NCI-H2196 treated with DMSO at 0.1 percent for 48 hours (cell line): ENCODE measurements around the gene FAAH2.
A peak's percentile ranks its signal among the peaks of the same experiment; 100 is the strongest.
"Not testable (repeated sequence)": the region's sequence is repeated elsewhere in the genome, so short reads cannot be mapped to it uniquely, and the experiment has no call there.

Source experiments
- DNase-seq: peaks from one replicate; lab custom pipeline; 2025; ENCODE audit not compliant: unreplicated experiment; lab: John Stamatoyannopoulos, UW

FAAH2 gene

GRCh38 chrX:57286507-57287251, at the start of gene FAAH2:
TSS of gene FAAH2 (plus strand) at chrX:57286706. CDS start at chrX:57286826, 120 bp downstream.
- peak; percentile 85 for DNase-seq

GRCh38 chrX:57241967-57242366, 44.5 kb upstream of the FAAH2 start:
- no peak for DNase-seq

GRCh38 chrX:57251965-57252364, 34.5 kb upstream of the FAAH2 start:
- DNase-seq, result no peak

GRCh38 chrX:57265126-57265525, 21.4 kb upstream of the FAAH2 start:
- no peak for DNase-seq

GRCh38 chrX:57266275-57266674, 20.2 kb upstream of the FAAH2 start:
- no peak for DNase-seq

- DNase-seq, result no peak
These were observed 19.6 kb upstream of the FAAH2 start for GRCh38 chrX:57266871-57267270.

- DNase-seq, result no peak
These were observed 19.2 kb upstream of the FAAH2 start for GRCh38 chrX:57267308-57267707.

- no peak for DNase-seq
These were observed 15.5 kb upstream of the FAAH2 start for GRCh38 chrX:57270980-57271379.

GRCh38 chrX:57282568-57282967, 3.9 kb upstream of the FAAH2 start:
- peak; percentile 2 for DNase-seq

- DNase-seq, result no peak
These were observed 1.5 kb upstream of the FAAH2 start for GRCh38 chrX:57285001-57285400.

- DNase-seq, result no peak
These were observed 2.6 kb downstream of the FAAH2 start for GRCh38 chrX:57289089-57289488.

- no peak for DNase-seq
These were observed 8.5 kb downstream of the FAAH2 start for GRCh38 chrX:57294961-57295360.

- not testable (repeated sequence) for DNase-seq
These were observed 9.2 kb downstream of the FAAH2 start for GRCh38 chrX:57295679-57296078.

- DNase-seq, result no peak
These were observed 27.2 kb downstream of the FAAH2 start for GRCh38 chrX:57313583-57314215.

- DNase-seq, result no peak
These were observed 42.5 kb downstream of the FAAH2 start for GRCh38 chrX:57329008-57329407.

GRCh38 chrX:57335790-57336189, 49.3 kb downstream of the FAAH2 start:
- not testable (repeated sequence) for DNase-seq

- no peak for DNase-seq
These were observed 67.1 kb downstream of the FAAH2 start for GRCh38 chrX:57353472-57354132.

GRCh38 chrX:57364145-57364544, 77.6 kb downstream of the FAAH2 start:
- DNase-seq, result no peak

GRCh38 chrX:57366430-57366829, 79.9 kb downstream of the FAAH2 start:
- no peak for DNase-seq

- no peak for DNase-seq
These were observed 81.1 kb downstream of the FAAH2 start for GRCh38 chrX:57367649-57368048.

GRCh38 chrX:57368158-57368557, 81.7 kb downstream of the FAAH2 start:
- DNase-seq, result no peak

- DNase-seq, result no peak
These were observed 92.8 kb downstream of the FAAH2 start for GRCh38 chrX:57379296-57379695.
